ENCODE measurements around the gene KRTAP2-4.

Gene KRTAP2-4

GRCh38 chr17:41029633-41030245 lies 35.9 kb downstream of the KRTAP2-4 start, which contains the start of gene KRTAP1-4:
Gene KRTAP1-4 (minus strand): TSS chr17:41030195. CDS start chr17:41030078, 117 bp downstream.
- DNase-seq = no peak

GRCh38 chr17:41026715-41027471 lies 38.8 kb downstream of the KRTAP2-4 start, which contains the start of gene KRTAP1-5:
Gene KRTAP1-5 (minus strand): TSS chr17:41027208. CDS start chr17:41027155, 53 bp downstream.
- no peak for DNase-seq

GRCh38 chr17:41024697-41025096 lies 41.0 kb downstream of the KRTAP2-4 start:
- DNase-seq = no peak

GRCh38 chr17:41020336-41020735 lies 45.3 kb downstream of the KRTAP2-4 start:
- no peak for DNase-seq

GRCh38 chr17:41019415-41019814 lies 46.3 kb downstream of the KRTAP2-4 start:
- no peak for DNase-seq

- DNase-seq = no peak
These were observed 47.1 kb downstream of the KRTAP2-4 start for GRCh38 chr17:41018541-41018940.

GRCh38 chr17:41016578-41017215 lies 49.0 kb downstream of the KRTAP2-4 start:
- no peak for DNase-seq

GRCh38 chr17:41015454-41015853 lies 50.2 kb downstream of the KRTAP2-4 start:
- DNase-seq = no peak

Measured in bone marrow (tissue), 2 donors.